NCI-H2227 treated with DMSO at 0.1 percent for 48 hours (cell line): Measurements from ENCODE around the gene TTC24.
"Not testable (repeated sequence)": the region's sequence is repeated elsewhere in the genome, so short reads cannot be mapped to it uniquely, and the experiment has no call there.

Experiments used
- DNase-seq: peaks from one replicate; lab custom pipeline; 2025; lab: John Stamatoyannopoulos, UW

TTC24 gene

DNA sequence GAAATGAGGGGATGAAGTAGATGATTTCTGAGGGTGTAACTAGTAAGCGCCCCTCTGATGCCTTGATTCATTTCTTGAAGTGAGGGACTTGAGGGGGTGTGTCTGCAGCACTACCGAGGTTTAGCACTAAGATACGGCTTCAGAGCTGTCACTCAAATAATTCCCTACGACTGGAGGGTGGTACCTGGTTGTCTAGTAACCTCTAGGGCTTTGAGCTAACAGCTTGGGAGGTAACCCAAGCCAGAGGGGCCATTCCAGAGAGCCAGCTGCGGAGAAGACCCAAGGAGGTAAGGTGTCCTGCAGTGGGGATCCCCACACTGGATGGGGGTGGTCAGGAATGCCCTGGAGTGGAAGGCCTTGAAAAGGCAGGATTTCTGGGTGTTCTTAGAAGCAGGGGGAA, at the start of gene TTC24:
TTC24 (plus strand) TSS at position 252 of the 400 bp plus-strand sequence. CDS start 1,642 bp downstream, outside the sequence.
- no peak for DNase-seq

DNA sequence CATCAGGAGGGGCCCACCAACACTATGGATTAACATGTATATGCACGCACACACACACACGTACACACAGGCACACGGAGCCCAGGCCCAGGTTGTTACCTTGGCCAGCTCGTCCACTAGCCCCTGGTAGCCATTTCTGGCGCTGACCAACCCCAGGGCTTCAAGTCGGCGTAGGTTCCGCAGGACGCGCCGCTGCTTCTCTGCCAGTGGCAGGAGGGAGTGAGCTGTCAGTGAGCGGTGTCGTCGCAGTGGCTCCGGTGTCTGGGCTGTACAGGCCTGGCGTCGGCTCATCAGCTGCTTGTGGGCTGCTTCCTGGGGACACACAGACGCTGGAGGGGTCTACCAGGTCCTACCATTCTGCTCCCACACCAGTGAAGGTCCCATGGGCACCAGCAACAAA, 49.5 kb upstream of the TTC24 start:
- no peak for DNase-seq

DNA sequence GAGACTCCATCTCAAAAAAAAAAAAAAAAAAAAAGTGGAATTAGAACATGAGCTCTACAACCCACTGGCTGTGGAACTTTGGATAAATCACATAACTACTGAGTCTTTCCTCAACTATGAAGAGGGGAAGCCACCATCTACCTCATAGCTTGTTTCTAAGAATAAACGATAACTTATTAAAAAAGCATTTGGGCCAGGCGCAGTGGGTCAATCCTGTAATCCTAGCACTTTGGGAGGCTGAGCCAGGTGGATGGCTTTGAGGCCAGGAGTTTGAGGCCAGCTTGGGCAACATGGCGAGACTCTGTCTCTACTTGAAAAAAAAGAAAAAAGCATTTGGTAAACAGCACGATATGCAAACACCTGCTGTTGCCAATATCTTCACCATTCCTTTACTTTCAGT, 47.1 kb upstream of the TTC24 start:
- no peak for DNase-seq

GRCh38 chr1:156533568-156534220, 45.8 kb upstream of the TTC24 start:
- no peak for DNase-seq

DNA sequence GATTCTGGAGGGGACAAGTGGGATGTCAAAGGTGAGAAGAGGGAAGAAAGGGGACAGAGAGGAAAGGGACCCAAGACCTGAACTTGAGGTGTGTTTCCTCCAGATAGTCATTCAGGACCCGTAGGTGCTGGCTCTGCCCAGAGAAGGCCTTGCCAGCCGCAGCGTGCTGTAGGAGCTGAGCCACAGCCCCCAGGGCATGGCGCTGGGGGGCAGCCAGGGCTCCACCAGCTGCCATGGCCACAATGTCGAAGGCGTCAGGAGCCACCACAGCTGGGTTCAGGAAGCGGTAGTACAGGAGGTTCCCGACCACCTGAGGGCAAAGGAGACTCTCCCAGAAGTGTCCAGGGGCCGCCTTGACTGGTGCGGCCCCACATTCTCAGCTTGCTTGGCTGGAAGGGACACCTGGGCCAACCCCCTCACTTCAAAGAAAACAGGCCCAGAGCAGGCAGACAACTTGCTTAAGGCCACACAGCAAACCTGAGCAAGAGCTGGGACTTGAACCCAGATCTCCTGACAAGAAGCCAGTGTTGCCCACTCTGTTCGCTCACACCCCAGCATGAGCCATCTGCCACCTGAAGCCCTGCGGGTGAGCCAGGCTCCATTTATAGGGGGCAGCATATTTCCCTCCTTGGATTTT, 45.0 kb upstream of the TTC24 start:
- DNase-seq = no peak

GRCh38 chr1:156537027-156537426, 42.5 kb upstream of the TTC24 start:
- DNase-seq = no peak

DNA sequence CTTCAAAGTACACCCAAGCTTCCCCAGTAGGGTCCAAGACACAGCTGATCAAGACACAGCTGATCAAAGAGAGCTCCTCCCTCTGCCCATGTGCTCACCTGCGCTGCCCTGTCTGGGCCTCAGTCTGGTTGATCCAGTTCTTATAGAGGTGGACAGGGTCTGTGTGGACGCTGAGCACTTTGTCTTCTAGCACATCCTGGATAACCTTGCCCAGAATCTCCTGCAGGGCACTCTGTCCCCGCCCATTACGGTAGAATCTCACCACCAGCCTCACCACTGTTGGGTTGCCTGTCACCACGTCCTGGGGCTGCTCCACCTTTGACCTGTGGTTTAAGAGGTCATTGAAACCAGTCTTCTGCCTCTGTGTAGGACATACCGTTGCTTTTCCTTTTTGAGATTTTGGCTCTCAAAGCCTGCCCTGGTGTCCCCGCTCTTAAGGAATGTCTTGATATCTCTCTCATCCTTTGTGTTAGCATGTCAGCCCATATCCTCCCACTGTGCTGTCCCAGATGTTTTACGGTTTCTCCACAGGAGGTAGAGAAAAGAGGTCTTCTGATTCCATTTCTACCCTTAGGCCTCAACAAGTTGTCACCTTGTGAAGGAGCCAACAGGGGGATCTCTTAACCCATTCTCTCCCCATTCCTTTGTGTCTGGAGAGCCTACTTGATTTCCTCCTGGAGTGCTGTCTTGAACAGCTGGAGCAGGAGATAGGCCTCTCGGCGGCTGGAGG, 40.6 kb upstream of the TTC24 start:
- no peak for DNase-seq

DNA sequence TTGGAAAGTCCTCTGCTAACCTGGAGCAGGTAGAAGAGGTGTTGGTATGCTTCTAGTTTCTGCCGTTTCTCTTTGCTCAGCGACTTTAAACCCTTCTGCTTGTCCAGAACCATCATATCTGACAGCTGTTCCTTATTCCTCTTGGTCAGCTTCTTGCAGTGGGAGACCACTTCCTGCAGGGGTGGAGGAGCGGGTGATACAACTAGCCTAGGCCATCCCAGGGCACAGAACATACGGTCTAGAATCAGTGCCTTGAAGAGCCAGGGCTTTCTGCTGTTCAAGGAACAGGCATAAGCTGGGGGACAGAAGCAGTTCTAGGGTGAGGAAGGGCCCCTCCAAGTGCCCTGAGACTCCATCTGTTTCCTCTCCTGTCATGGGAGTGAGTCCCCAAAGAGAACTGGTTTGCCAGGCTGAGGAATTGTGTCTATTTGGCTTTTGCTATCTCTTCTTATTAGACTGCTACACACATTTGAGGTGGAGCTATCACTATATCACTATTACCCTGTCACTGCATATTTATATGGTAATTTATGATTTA, 39.6 kb upstream of the TTC24 start:
- DNase-seq = no peak

- no peak for DNase-seq
These were observed 38.6 kb upstream of the TTC24 start for GRCh38 chr1:156540955-156541354.

DNA sequence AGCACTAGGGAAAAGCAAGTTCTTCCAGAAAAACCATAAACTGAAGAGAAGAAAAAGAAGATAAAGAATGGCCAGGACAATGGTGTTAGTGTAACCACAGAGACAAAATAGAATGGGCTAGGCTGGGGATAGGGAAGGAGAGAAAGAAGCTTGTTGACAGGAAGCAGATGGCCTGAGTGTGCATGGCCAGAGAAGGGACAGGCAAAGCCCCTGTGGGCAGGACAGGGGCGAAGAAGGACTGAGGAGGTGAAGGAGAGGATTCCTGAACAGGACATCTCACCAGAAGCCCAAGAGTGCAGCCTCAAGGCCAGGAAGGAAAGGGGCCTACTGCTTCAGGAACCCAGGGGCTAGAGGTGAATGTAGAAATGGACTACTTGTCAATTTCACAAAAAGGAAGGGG, 36.5 kb upstream of the TTC24 start:
- no peak for DNase-seq

DNA sequence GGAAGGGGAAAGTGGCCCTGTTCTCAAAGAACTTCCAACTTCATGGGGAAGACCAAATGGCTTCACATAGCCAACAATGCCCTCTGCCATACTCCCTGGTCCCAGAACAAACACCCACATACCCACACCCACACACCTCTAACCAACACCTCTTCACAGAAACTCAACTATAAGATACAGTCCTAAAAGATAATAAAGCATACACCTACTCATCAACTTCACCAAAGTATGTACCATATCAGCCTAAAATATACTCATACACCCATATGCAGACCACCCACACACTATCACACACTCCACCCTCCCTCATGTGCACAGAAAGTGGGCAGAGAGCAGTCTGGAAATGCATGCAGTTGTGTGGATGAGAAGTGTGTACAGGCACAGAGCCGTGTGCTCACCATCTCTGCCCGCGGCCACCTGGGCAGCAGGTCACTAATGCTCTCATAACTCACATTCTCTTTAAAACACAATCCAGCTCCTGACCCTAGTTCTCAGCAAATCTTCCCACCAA, 34.9 kb upstream of the TTC24 start:
- DNase-seq = no peak

- DNase-seq = no peak
These were observed 33.3 kb upstream of the TTC24 start for GRCh38 chr1:156546267-156546666.

- DNase-seq = no peak
These were observed 32.1 kb upstream of the TTC24 start for GRCh38 chr1:156547434-156547833.

- no peak for DNase-seq
These were observed 31.5 kb upstream of the TTC24 start for GRCh38 chr1:156547982-156548381.

GRCh38 chr1:156549390-156549789, 30.1 kb upstream of the TTC24 start:
- DNase-seq = no peak

- DNase-seq = no peak
These were observed 29.7 kb upstream of the TTC24 start for GRCh38 chr1:156549831-156550230.

DNA sequence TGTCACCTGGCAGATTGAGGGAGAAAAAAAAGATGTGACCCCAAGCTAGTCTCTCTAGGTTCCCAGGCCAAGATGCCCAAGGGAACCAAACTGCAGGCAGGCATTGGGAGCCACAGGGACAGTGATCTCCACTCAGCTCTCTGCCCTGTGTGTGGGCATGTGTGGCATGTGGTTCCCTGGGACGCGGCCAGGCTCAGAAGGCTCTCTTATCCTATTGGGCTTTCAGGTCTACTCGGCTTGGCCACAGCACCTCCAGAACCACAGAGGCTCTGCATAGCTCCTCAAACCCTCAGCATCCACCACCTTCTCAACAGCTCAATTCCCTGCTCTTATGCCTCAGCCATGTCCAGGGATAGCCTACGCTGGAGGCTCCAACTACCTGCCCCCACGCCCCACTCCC, 29.2 kb upstream of the TTC24 start:
- DNase-seq = no peak

DNA sequence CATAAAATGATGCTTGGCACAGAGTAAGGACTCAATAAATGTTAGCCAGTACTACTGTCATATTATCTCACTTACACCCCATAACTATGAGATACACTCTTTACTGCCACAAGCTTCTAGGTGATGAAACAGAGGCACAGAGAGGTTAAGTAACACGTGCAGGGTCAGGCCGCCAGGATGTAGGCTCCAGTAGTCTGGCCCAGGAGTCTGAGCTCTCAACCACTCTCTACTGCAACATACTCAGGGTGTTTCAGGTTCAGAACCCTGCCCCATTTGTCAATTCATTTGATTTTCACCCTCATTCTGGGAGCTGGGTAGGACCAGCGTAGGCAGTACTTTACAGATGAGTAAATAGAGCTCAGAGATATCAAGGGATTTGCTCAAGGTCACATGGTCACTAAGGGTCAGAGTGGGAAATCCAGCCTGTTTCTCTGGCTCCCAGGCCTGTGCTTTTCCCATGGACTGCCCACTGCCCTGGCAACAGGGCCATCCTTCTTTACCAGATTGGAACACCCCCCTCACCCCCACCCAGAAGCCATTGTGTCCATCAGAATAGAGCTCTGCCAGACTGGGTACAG, 28.4 kb upstream of the TTC24 start:
- DNase-seq = no peak

DNA sequence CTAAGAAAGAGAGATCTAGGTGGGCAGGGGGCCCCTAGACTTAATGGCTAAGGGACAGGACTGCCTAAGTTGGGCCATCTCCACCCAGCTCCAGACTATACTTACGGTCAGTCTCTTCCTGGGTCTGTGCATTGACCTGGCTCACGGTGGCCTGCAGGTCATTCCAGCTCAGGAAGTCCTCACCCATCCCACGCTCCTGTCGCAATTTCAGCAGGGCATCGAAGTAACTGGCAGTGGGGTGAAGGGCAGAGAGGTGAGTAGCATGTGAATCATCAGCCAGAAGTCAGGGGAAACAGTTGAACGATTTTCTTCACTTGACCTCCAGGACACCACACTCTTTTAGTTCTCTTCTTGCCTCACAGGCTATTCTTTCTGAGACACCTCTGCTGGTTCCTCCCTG, 27.7 kb upstream of the TTC24 start:
- DNase-seq = no peak

DNA sequence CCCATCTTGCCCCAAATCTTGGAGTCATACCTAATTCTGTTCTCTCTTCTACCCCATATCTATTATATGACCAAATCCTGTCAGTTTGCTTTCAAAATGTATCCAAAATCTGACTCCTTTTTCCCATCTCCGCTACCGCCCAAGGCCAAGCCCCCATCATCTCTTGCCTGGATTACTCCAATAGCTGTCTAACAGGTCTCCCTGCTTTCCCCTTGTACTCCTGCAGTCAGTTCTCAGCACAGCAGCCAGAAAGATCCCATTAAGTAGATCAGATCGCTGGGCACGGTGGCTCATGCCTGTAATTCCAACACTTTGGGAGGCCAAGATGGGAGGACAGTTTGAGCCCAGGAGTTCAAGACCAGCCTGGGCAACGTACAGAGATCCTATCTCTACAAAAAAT, 27.0 kb upstream of the TTC24 start:
- no peak for DNase-seq

DNA sequence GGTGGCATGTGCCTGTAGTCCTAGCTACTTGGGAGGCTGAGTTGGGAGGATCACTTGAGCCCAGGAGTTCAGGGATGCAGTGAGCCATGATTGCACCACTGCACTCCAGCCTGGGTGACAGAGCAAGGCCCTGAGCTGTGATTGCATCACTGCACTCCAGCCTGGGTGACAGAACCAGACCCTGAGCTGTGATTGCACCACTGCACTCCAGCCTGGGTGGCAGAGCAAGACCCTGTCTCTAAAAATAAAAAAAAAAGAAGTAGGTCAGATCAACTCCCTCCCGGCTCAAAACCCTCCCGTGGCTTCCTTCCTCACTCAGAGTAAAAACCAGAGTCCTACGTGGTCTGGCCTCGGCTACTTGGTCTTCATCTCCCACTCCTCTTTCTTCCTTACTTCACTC, 26.6 kb upstream of the TTC24 start:
- not testable (repeated sequence) for DNase-seq

- DNase-seq = no peak
These were observed 25.6 kb upstream of the TTC24 start for GRCh38 chr1:156553860-156554485.
